ENCODE measurements around the gene FEZ2.

DNA sequence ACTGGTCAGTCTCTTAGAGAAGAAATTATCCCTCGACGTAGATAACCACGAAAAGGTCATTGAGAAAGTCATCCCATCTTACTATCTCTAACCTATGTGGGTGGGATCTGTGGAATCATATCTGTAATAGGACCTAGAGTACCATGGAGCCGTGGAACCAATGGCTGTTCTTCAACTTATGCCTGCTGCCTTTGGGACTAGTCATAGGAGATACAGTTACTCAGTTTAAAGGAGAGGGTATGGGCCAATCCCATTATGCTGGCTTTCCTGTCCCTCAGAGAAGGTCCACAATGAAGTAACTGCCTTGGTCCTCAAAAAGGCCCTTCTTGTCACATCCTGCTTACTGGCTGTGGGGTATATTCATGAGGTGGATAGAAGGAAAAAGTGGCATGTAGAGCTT is 77.5 kb downstream of the FEZ2 start:
- TF ChIP-seq, protein P1, sequence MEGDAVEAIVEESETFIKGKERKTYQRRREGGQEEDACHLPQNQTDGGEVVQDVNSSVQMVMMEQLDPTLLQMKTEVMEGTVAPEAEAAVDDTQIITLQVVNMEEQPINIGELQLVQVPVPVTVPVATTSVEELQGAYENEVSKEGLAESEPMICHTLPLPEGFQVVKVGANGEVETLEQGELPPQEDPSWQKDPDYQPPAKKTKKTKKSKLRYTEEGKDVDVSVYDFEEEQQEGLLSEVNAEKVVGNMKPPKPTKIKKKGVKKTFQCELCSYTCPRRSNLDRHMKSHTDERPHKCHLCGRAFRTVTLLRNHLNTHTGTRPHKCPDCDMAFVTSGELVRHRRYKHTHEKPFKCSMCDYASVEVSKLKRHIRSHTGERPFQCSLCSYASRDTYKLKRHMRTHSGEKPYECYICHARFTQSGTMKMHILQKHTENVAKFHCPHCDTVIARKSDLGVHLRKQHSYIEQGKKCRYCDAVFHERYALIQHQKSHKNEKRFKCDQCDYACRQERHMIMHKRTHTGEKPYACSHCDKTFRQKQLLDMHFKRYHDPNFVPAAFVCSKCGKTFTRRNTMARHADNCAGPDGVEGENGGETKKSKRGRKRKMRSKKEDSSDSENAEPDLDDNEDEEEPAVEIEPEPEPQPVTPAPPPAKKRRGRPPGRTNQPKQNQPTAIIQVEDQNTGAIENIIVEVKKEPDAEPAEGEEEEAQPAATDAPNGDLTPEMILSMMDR (IDR thresholded peaks at IDR 0.05) = no peak
- TF ChIP-seq ZFX (IDR thresholded peaks at IDR 0.05; ENCODE audit: borderline replicate concordance) = no peak

All from 22Rv1 (cell line).